ENCODE results near the gene HSP90AA1. TPM values are rescaled to one million over a fixed set of nuclear protein-coding genes. Genes with fewer than 3 reads are reported as not detected.

Gene HSP90AA1
- total RNA-seq, 1 donor from 2014 or later: 280 TPM

- DNase-seq (ENCODE audit: low read depth): peak; percentile 49
- H3K4me3 ChIP-seq (ENCODE audit: low read depth, low read length): peak overlapping the region; percentile 83
- H3K36me3 ChIP-seq (ENCODE audit: control insufficient read depth, insufficient read depth, low read length): peaks cover 12% of the 10 kb centered on the region
- TF ChIP-seq CTCF (IDR thresholded peaks at IDR 0.05; ENCODE audit: insufficient read depth, low read length, severe bottlenecking): no peak
- FAIRE-seq: no peak
- no peaks in the 10 kb centered on the region for H3K27me3 ChIP-seq (ENCODE audit: control insufficient read depth, insufficient read depth, low read length)
Observed at GRCh38 chr14:102088012-102088792, 1.4 kb upstream of the HSP90AA1 start.

GRCh38 chr14:102087762-102088011 lies 843 bp upstream of the HSP90AA1 start:
- Histone ChIP-seq H3K27me3 (ENCODE audit: control insufficient read depth, insufficient read depth, low read length) (no peaks in the 10 kb centered on the region), H3K36me3 (ENCODE audit: control insufficient read depth, insufficient read depth, low read length) (peaks cover 16% of the 10 kb centered on the region), H3K4me3 (ENCODE audit: low read depth, low read length) (peak overlapping the region; percentile 83)
- FAIRE-seq: no peak
- no peak for TF ChIP-seq CTCF (IDR thresholded peaks at IDR 0.05; ENCODE audit: insufficient read depth, low read length, severe bottlenecking)
- DNase-seq (ENCODE audit: low read depth): peak; percentile 27

- Histone ChIP-seq H3K27me3 (ENCODE audit: control insufficient read depth, insufficient read depth, low read length) (no peaks in the 10 kb centered on the region), H3K36me3 (ENCODE audit: control insufficient read depth, insufficient read depth, low read length) (peaks cover 19% of the 10 kb centered on the region), H3K4me3 (ENCODE audit: low read depth, low read length) (peak overlapping the region; percentile 77)
- DNase-seq (ENCODE audit: low read depth): no peak
- no peak for FAIRE-seq
- no peak for TF ChIP-seq CTCF (IDR thresholded peaks at IDR 0.05; ENCODE audit: insufficient read depth, low read length, severe bottlenecking)
Observed at GRCh38 chr14:102086709-102086971, 204 bp downstream of the HSP90AA1 start.

- Histone ChIP-seq H3K4me3 (ENCODE audit: low read depth, low read length) (peak overlapping the region; percentile 77), H3K36me3 (ENCODE audit: control insufficient read depth, insufficient read depth, low read length) (peaks cover 19% of the 10 kb centered on the region), H3K27me3 (ENCODE audit: control insufficient read depth, insufficient read depth, low read length) (no peaks in the 10 kb centered on the region)
- FAIRE-seq: no peak
- no peak for TF ChIP-seq CTCF (IDR thresholded peaks at IDR 0.05; ENCODE audit: insufficient read depth, low read length, severe bottlenecking)
- peak; percentile 38 for DNase-seq (ENCODE audit: low read depth)
Observed at GRCh38 chr14:102085948-102086708, 716 bp downstream of the HSP90AA1 start.

GRCh38 chr14:102085488-102085887 lies 1.4 kb downstream of the HSP90AA1 start:
- H3K27me3 ChIP-seq (ENCODE audit: control insufficient read depth, insufficient read depth, low read length): no peaks in the 10 kb centered on the region
- TF ChIP-seq CTCF (IDR thresholded peaks at IDR 0.05; ENCODE audit: insufficient read depth, low read length, severe bottlenecking): no peak
- DNase-seq (ENCODE audit: low read depth) (no peak), FAIRE-seq (no peak)
- peak overlapping the region; percentile 77 for H3K4me3 ChIP-seq (ENCODE audit: low read depth, low read length)
- H3K36me3 ChIP-seq (ENCODE audit: control insufficient read depth, insufficient read depth, low read length): peaks cover 23% of the 10 kb centered on the region
